H1 (cell line): ENCODE results near the gene ATP1A1. TPM values are rescaled to one million over a fixed set of nuclear protein-coding genes. Genes with fewer than 3 reads are reported as not detected.

ENCODE experiments used
- CTCF ChIA-PET: fragments of 300-600 bp; sonication (Branson Sonifier 250); formaldehyde crosslinking; loops from one replicate; lab custom pipeline; 2021; ENCODE audit not compliant: partially characterized antibody; lab: Charles Lee
- POLR2A ChIA-PET: fragments of 300-600 bp; sonication (Branson Sonifier 250); formaldehyde crosslinking; loops from one replicate; lab custom pipeline; 2021; ENCODE audit warnings: inconsistent platforms; ENCODE audit not compliant: partially characterized antibody; lab: Charles Lee
- DNase-seq, 2 experiments: peaks; one replicate each; pipeline versions ENCODE4 v3.0.0 to v3.0.0-alpha.2; 2010 to 2022; ENCODE audit warnings: low spot score in 2 of 2, low read depth in 1 of 2, mixed read lengths in 1 of 2
- FAIRE-seq: peaks from 2 replicates; lab custom pipeline; 2011; peaks lifted over from hg19 to GRCh38; lab: Jason Lieb, UNC
- H2AFZ ChIP-seq: 2 replicates; pipeline ENCODE4 v1.8.1; 2012; ENCODE audit warnings: low read length, inconsistent platforms
- H2AK5ac ChIP-seq: 2 replicates; pipeline ENCODE4 v1.6.1; 2013; ENCODE audit warnings: low read depth, low read length
- H2BK120ac ChIP-seq: replicated peaks from 2 replicates; pipeline ENCODE3; 2013; ENCODE audit warnings: low read depth, low read length, inconsistent platforms
- H2BK12ac ChIP-seq: 2 replicates; pipeline ENCODE4 v1.6.1; 2013; ENCODE audit warnings: low read depth, low read length
- H2BK15ac ChIP-seq: 2 replicates; pipeline ENCODE4 v1.6.1; 2013; ENCODE audit warnings: low read length
- H2BK20ac ChIP-seq: 2 replicates; pipeline ENCODE4 v1.6.1; 2013; ENCODE audit warnings: low read length
- H2BK5ac ChIP-seq: 2 replicates; pipeline ENCODE4 v1.6.1; 2013; ENCODE audit warnings: low read depth, low read length
- H3K14ac ChIP-seq: 2 replicates; pipeline ENCODE4 v1.6.1; 2013; ENCODE audit warnings: inconsistent platforms; ENCODE audit not compliant: insufficient read length
- H3K18ac ChIP-seq: 2 replicates; pipeline ENCODE4 v1.6.1; 2013; ENCODE audit warnings: low read length; ENCODE audit errors: extremely low read depth
- H3K23ac ChIP-seq: 2 replicates; pipeline ENCODE4 v1.6.1; 2013; ENCODE audit warnings: inconsistent platforms; ENCODE audit not compliant: insufficient read length
- H3K23me2 ChIP-seq: 2 replicates; pipeline ENCODE4 v1.6.1; 2013; ENCODE audit warnings: low read depth, low read length
- H3K27ac ChIP-seq: 2 replicates; pipeline ENCODE4 v1.6.1; 2011; ENCODE audit warnings: low read depth, low read length, inconsistent platforms
- H3K27me3 ChIP-seq, 4 experiments: replicated peaks in 1 of 4; 1 replicate in 1 of 4; 2 replicates in 3 of 4; pipeline versions ENCODE4 v1.6.1 to v1.8.1; 2011 to 2013; ENCODE audit warnings: low read length in 3 of 4, mild to moderate bottlenecking in 3 of 4, inconsistent platforms in 2 of 4, mixed read lengths in 2 of 4, moderate library complexity in 1 of 4; ENCODE audit not compliant: control insufficient read depth in 3 of 4, insufficient read depth in 3 of 4; ENCODE audit errors: extremely low read depth in 1 of 4
- H3K36me3 ChIP-seq, 4 experiments: 2 replicates each; pipeline versions ENCODE4 v1.6.1 to v1.8.1; 2011 to 2013; ENCODE audit warnings: mild to moderate bottlenecking in 4 of 4, low read length in 3 of 4, moderate library complexity in 2 of 4, control low read depth in 1 of 4, inconsistent platforms in 1 of 4; ENCODE audit not compliant: insufficient read depth in 4 of 4, control insufficient read depth in 2 of 4
- H3K4ac ChIP-seq: replicated peaks from 2 replicates; pipeline ENCODE3; 2013; ENCODE audit warnings: low read length, low read depth, mixed read lengths, inconsistent platforms; ENCODE audit not compliant: insufficient read length
- H3K4me1 ChIP-seq, 4 experiments: replicated peaks in 1 of 4; 1 replicate in 1 of 4; 2 replicates in 3 of 4; pipeline versions ENCODE4 v1.6.1 to v1.8.1; 2011 to 2013; ENCODE audit warnings: low read length in 3 of 4, inconsistent platforms in 2 of 4, mixed read lengths in 1 of 4; ENCODE audit not compliant: insufficient read depth in 4 of 4, control insufficient read depth in 3 of 4
- H3K4me2 ChIP-seq, 2 experiments: 2 replicates each; pipeline versions ENCODE4 v1.6.1 to v1.8.1; 2011 to 2013; ENCODE audit warnings: low read depth in 2 of 2, low read length in 2 of 2, control low read depth in 1 of 2, inconsistent platforms in 1 of 2, mild to moderate bottlenecking in 1 of 2; ENCODE audit not compliant: insufficient read depth in 1 of 2
- H3K4me3 ChIP-seq, 4 experiments: fragments of 200-600, 300-600 bp in 1 of 4; sonication (generic), shearing (Covaris generic), sonication (Bioruptor Twin) in 1 of 4; 2 replicates each; pipeline versions ENCODE4 v1.5.1 to v1.8.1; 2011 to 2016; ENCODE audit warnings: low read length in 4 of 4, low read depth in 3 of 4, control low read depth in 2 of 4, inconsistent platforms in 2 of 4, mild to moderate bottlenecking in 2 of 4, mixed read lengths in 1 of 4, moderate library complexity in 1 of 4; ENCODE audit not compliant: insufficient read depth in 2 of 4; ENCODE audit errors: extremely low read depth in 1 of 4
- H3K56ac ChIP-seq: replicated peaks from 2 replicates; pipeline ENCODE3; 2013; ENCODE audit warnings: low read depth, mild to moderate bottlenecking, mixed read lengths, low read length, inconsistent platforms; ENCODE audit not compliant: insufficient read length
- H3K79me1 ChIP-seq: 2 replicates; pipeline ENCODE4 v1.6.1; 2013; ENCODE audit warnings: low read depth, low read length, control low read depth
- H3K79me2 ChIP-seq, 2 experiments: 2 replicates each; pipeline versions ENCODE4 v1.6.1 to v1.8.1; 2012 to 2013; ENCODE audit warnings: low read length in 2 of 2, mild to moderate bottlenecking in 2 of 2, inconsistent platforms in 1 of 2; ENCODE audit not compliant: insufficient read depth in 2 of 2, control insufficient read depth in 1 of 2
- H3K9ac ChIP-seq, 4 experiments: replicated peaks in 1 of 4; 1 replicate in 1 of 4; 2 replicates in 3 of 4; pipeline versions ENCODE4 v1.6.1 to v1.8.1; 2011 to 2013; ENCODE audit warnings: low read depth in 3 of 4, low read length in 3 of 4, control low read depth in 2 of 4, mild to moderate bottlenecking in 2 of 4, moderate library complexity in 2 of 4, inconsistent platforms in 1 of 4; ENCODE audit errors: extremely low read depth in 1 of 4
- H3K9me3 ChIP-seq, 2 experiments: 2 replicates each; pipeline versions ENCODE4 v1.6.1 to v1.8.1; 2012 to 2013; ENCODE audit warnings: mild to moderate bottlenecking in 2 of 2, moderate library complexity in 2 of 2, control low read depth in 1 of 2, inconsistent platforms in 1 of 2, low read depth in 1 of 2, low read length in 1 of 2, mixed read lengths in 1 of 2; ENCODE audit not compliant: insufficient read depth in 2 of 2
- H4K20me1 ChIP-seq, 2 experiments: replicated peaks in 1 of 2; 2 replicates each; pipeline versions ENCODE3 to v1.8.1; 2011 to 2013; ENCODE audit warnings: inconsistent platforms in 2 of 2, low read length in 2 of 2, mild to moderate bottlenecking in 1 of 2; ENCODE audit not compliant: insufficient read depth in 2 of 2, control insufficient read depth in 1 of 2
- H4K5ac ChIP-seq: 2 replicates; pipeline ENCODE4 v1.6.1; 2013; ENCODE audit warnings: low read length, low read depth, mixed read lengths, inconsistent platforms; ENCODE audit not compliant: insufficient read length
- H4K8ac ChIP-seq: 2 replicates; pipeline ENCODE4 v1.8.0; 2013; ENCODE audit warnings: mild to moderate bottlenecking, moderate library complexity, low read length, inconsistent platforms; ENCODE audit not compliant: insufficient read depth; ENCODE audit errors: extremely low read depth
- H4K91ac ChIP-seq: replicated peaks from 2 replicates; pipeline ENCODE3; 2013; ENCODE audit warnings: low read length, mixed read lengths, inconsistent platforms; ENCODE audit not compliant: insufficient read length
- BACH1 ChIP-seq: IDR thresholded peaks from 2 replicates; pipeline ENCODE4 v1.6.1; 2012; ENCODE audit warnings: low read length, improper control_type of control experiment
- CTBP2 ChIP-seq: IDR thresholded peaks from 2 replicates; pipeline ENCODE4 v1.7.0; 2011; ENCODE audit warnings: borderline replicate concordance, mild to moderate bottlenecking, moderate library complexity, mixed read lengths, low read length; ENCODE audit not compliant: insufficient read depth, insufficient read length
- HDAC6 ChIP-seq: IDR thresholded peaks from one replicate; pipeline ENCODE4 v1.7.1; 2012; ENCODE audit warnings: low read depth, mild to moderate bottlenecking, inconsistent platforms, low read length, moderate library complexity
- KDM4A ChIP-seq: IDR thresholded peaks from one replicate; pipeline ENCODE4 v1.7.1; 2012; ENCODE audit warnings: low read depth, mild to moderate bottlenecking, moderate library complexity, low read length, inconsistent platforms; ENCODE audit not compliant: severe bottlenecking
- POU5F1 ChIP-seq: IDR thresholded peaks from 2 replicates; pipeline ENCODE4 v1.6.1; 2011; ENCODE audit warnings: low read depth, mild to moderate bottlenecking, low read length, moderate library complexity
- RAD21 ChIP-seq, 2 experiments: IDR thresholded peaks in 1 of 2; conservative IDR thresholded peaks in 1 of 2; 2 replicates each; pipeline ENCODE4 v1.6.1; 2011; ENCODE audit warnings: low read depth in 2 of 2, low read length in 2 of 2, improper control_type of control experiment in 1 of 2, inconsistent platforms in 1 of 2, mild to moderate bottlenecking in 1 of 2, moderate library complexity in 1 of 2
- TAF7 ChIP-seq: optimal IDR thresholded peaks from 2 replicates; pipeline ENCODE3; 2011; ENCODE audit warnings: low read depth, mild to moderate bottlenecking, inconsistent platforms, low read length, moderate library complexity, borderline replicate concordance
- TBP ChIP-seq: IDR thresholded peaks from 2 replicates; pipeline ENCODE4 v1.6.1; 2011; ENCODE audit warnings: low read depth, low read length, improper control_type of control experiment
- WGBS, 2 experiments: shearing (Covaris generic) in 1 of 2; methylation state at CpG; one replicate each; pipeline versions ENCODE4 v1.1.6 to v1.1.7; 2013 to 2015; ENCODE audit warnings: low lambda C conversion rate in 2 of 2, mixed read lengths in 2 of 2, inconsistent platforms in 1 of 2, low coverage in 1 of 2, missing lambda C conversion rate in 1 of 2; ENCODE audit not compliant: insufficient replicate concordance in 2 of 2, insufficient coverage in 1 of 2, insufficient read length in 1 of 2; ENCODE audit errors: extremely low coverage in 1 of 2, missing lambda C conversion rate in 1 of 2; 5-methylcytosine and 5-hydroxymethylcytosine counted together
- long read RNA-seq, 2 experiments: library from RNA in 1 of 2; library from capped mRNA in 1 of 2; stranded (forward); transcript quantifications; one replicate each; pipeline ENCODE4 v2.0.0, GENCODE V29; 2021; ENCODE audit warnings: inconsistent platforms in 1 of 2
- polyA minus RNA-seq, 3 experiments: library from RNA; depleted of rRNA, polyadenylated mRNA; stranded (reverse); fragments of >200 nt; gene quantifications; 1 replicate in 2 of 3; 2 replicates in 1 of 3; pipeline ENCODE4 v1.2.3, GENCODE V29; 2011
- polyA plus RNA-seq, 7 experiments: library from polyadenylated mRNA; depleted of rRNA in 3 of 7; stranded (reverse) in 5 of 7; unstranded in 2 of 7; fragments of >200 nt in 5 of 7; fragments of 200-250 nt in 2 of 7; gene quantifications; 1 replicate in 5 of 7; 2 replicates in 1 of 7; 4 replicates in 1 of 7; pipeline versions ENCODE4 v1.2.1 to v1.2.3, GENCODE V29; 2011 to 2013; ENCODE audit warnings: missing spikeins in 2 of 7, mixed read lengths in 2 of 7
- total RNA-seq: library from RNA; stranded (reverse); fragmentation: NEBNext Ultra II Directional; extraction: Animal tissue kit (Norgen Biotek cat#: 25700); gene quantifications from 2 replicates; pipeline ENCODE4 v1.2.1, GENCODE V29; 2021

Gene ATP1A1
- 325 and 326 TPM in 2 replicates for total RNA-seq
- 196 and 222 TPM in 2 replicates for polyA plus RNA-seq (2011; rRNA removed)
- polyA plus RNA-seq (2011; cell fraction: cytosol; rRNA removed), result 303 TPM
- 248 TPM for polyA plus RNA-seq (2011; cell fraction: nucleus; rRNA removed)
- polyA plus RNA-seq (2012, experiment 1 of 2), result 307 to 322 TPM (median 314 TPM) in 4 replicates
- 161 TPM for polyA plus RNA-seq (2012, experiment 2 of 2)
- 339 TPM for polyA plus RNA-seq (2013, experiment 1 of 2)
- polyA plus RNA-seq (2013, experiment 2 of 2), result 324 TPM
- polyA minus RNA-seq (2011; rRNA and poly(A)+ RNA removed), result 506 and 517 TPM in 2 replicates
- 183 TPM for polyA minus RNA-seq (2011; cell fraction: cytosol; rRNA and poly(A)+ RNA removed)
- 178 TPM for polyA minus RNA-seq (2011; cell fraction: nucleus; rRNA and poly(A)+ RNA removed)
- long read RNA-seq, experiment 1, transcript ATP1A1-201 (23 exons, 3,654 nt), result major isoform, 48 of 283 reads
- long read RNA-seq, experiment 1, partial matches to known transcripts, result 214 of 283 reads
- long read RNA-seq, experiment 1, other reads (novel, unspliced or antisense), result 20 of 283 reads
- long read RNA-seq, experiment 2, partial matches to known transcripts, result 116 of 120 reads
- long read RNA-seq, experiment 2, other reads (novel, unspliced or antisense), result 4 of 120 reads

DNA sequence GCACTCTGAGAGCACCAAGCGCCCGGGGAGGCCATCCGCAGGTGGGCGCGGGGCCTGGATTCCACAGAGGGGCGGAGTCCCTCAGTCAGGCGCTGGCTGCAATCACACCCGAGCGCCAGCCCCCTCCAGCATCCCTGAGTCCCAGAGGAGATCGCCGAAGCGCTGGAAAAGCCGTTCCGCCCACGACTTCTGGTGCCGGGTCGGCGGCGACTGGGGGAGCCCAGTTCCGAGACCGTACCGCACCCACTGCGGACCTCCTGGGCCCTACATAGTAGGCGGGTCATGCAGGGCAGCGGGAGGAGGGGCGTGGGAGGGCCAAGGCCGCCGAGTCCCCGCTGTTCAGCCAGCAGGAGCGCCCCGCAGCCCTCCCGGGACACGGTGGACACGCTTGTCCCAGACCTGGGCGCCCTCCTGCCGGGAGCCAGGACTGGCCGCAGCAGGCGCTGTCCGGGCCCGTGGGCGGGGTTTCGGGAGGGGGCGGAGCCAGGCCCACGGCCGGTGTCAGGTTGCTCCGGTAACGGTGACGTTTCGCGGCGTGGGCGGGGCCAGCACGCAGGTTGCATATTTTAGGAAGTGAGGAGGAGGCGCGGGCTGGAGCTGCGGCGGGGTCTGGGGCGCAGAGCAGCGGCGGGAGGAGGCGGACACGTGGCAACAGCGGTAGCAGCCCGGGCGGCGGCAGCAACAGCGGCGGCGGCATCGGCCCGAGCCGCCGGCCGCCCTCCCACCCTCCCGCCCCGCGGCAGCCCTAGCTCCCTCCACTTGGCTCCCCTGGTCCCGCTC lies at the start of gene ATP1A1:
Gene ATP1A1 (plus strand): TSS at position 594 of the 780 bp plus-strand sequence. CDS start 268 bp downstream, outside the sequence.
- Histone ChIP-seq H3K27ac (peak within 1 kb of the TSS; percentile 92), H4K20me1 (peaks cover 9 to 19% of the 10 kb centered on the region in 2 experiments), H3K4me3 (peak within 1 kb of the TSS; percentile 84 to 89 (median 86)), H2BK5ac (peak within 1 kb of the TSS; percentile 83; the same call in 1 of the 2 replicates), H4K5ac (peak within 1 kb of the TSS; percentile 76), H3K23me2 (peaks cover 16% of the 10 kb centered on the region), H3K23ac (no peak within 1 kb of the TSS), H3K9ac (peak within 1 kb of the TSS; percentile 79 to 91 (median 87)), H3K18ac (peak within 1 kb of the TSS; percentile 81), H3K79me1 (peaks cover 8% of the 10 kb centered on the region), H2BK12ac (peak within 1 kb of the TSS; percentile 90), H2BK15ac (no peak within 1 kb of the TSS), H2AK5ac (no peak within 1 kb of the TSS), H2AFZ (peak within 1 kb of the TSS; percentile 89), H3K36me3 (no peaks in the 10 kb centered on the region), H3K9me3 (no peaks in the 10 kb centered on the region), H3K27me3 (no peaks in the 10 kb centered on the region; a peak in 3 of 7 replicates), H3K4me2 (peak within 1 kb of the TSS; percentile 89 to 92), H2BK120ac (no peak within 1 kb of the TSS), H2BK20ac (no peak within 1 kb of the TSS), H4K91ac (no peak within 1 kb of the TSS), H3K79me2 (peaks cover 18 to 41% of the 10 kb centered on the region in 2 experiments), H3K4ac (no peak within 1 kb of the TSS), H3K56ac (peak within 1 kb of the TSS; percentile 62), H3K4me1 (peaks cover 3 to 19% (median 17%) of the 10 kb centered on the region in 4 experiments), H3K14ac (no peak within 1 kb of the TSS), H4K8ac (peak within 1 kb of the TSS; percentile 98)
- ChIA-PET POLR2A (interaction anchor here (0.7 to 4.9 kb wide), 9 partner anchors 8 to 224 kb away, joined by 3 to 21 read pairs (median 4); no protein-coding TSS in a partner anchor), CTCF (interaction anchor here (0.7 to 2.1 kb wide), 3 partner anchors 30 to 206 kb away, joined by 3 to 8 read pairs (median 3); no protein-coding TSS in a partner anchor)
- WGBS, 2 experiments, result 1% methylated on average over 34 of the region's 78 CpGs; no CpG with 5 or more reads in 1 of the 2 experiments
- no peak for FAIRE-seq
- peak; percentile 89 to 99 for DNase-seq
- TF ChIP-seq TAF7, result peak; percentile 80
- TF ChIP-seq CTBP2, result no peak
- TF ChIP-seq HDAC6, result no peak
- 0 out of 4 replicates have a peak, but pooled peaks of 1 of the 2 experiments have one; percentile 3 for TF ChIP-seq RAD21 (IDR thresholded peaks at IDR 0.05 in 1 of 2, conservative IDR thresholded peaks at IDR 0.05 in 1 of 2; ENCODE audit: low read depth in 2 of 2, low read length in 2 of 2)
- TF ChIP-seq KDM4A, result peak; percentile 92
- TF ChIP-seq BACH1, result no peak
- no peak for TF ChIP-seq POU5F1
- peak; percentile 91 for TF ChIP-seq TBP
